Panc1 (cell line): ENCODE data around the gene NT5DC2. TPM values are rescaled to one million over a fixed set of nuclear protein-coding genes. Genes with fewer than 3 reads are reported as not detected.

Source experiments
- ATAC-seq: fragments of 200-7000 bp; cut with Tn5 transposase; 2 replicates; pipeline ENCODE4 v1.9.1; 2020; ENCODE audit warnings: mild to moderate bottlenecking, moderate library complexity
- BruUV-seq: library from RNA; stranded (reverse); fragments of 400-500 nt; replicated peaks from 2 replicates; lab custom pipeline; 2021; lab: Mats Ljungman, UMichigan
- CTCF ChIA-PET: fragments of 300-600 bp; sonication (Branson Sonifier 250); formaldehyde crosslinking; loops from one replicate; lab custom pipeline; 2022; ENCODE audit warnings: antibody characterized with exemption; lab: Charles Lee
- POLR2A ChIA-PET: fragments of 300-600 bp; sonication (Branson Sonifier 250); formaldehyde crosslinking; loops from one replicate; lab custom pipeline; 2022; ENCODE audit warnings: antibody characterized with exemption; lab: Charles Lee
- DNase-seq: peaks from one replicate; pipeline ENCODE4 v3.0.0-alpha.2; 2010; ENCODE audit warnings: low read depth, low spot score
- H3K27ac ChIP-seq: 2 replicates; pipeline ENCODE4 v1.5.1; 2011; ENCODE audit warnings: mild to moderate bottlenecking, low read length, inconsistent platforms
- H3K27me3 ChIP-seq: fragments of 200-500 bp; sonication (Bioruptor generic); 2 replicates; pipeline ENCODE4 v1.6.0; 2014; ENCODE audit warnings: low read length, inconsistent platforms; ENCODE audit not compliant: control insufficient read depth, insufficient read depth
- H3K36me3 ChIP-seq: fragments of 200-500 bp; sonication (Bioruptor generic); 2 replicates; pipeline ENCODE4 v1.5.1; 2014; ENCODE audit warnings: inconsistent platforms, mild to moderate bottlenecking, low read length, moderate library complexity; ENCODE audit not compliant: control insufficient read depth, insufficient read depth
- H3K4me1 ChIP-seq: 2 replicates; pipeline ENCODE4 v1.5.1; 2011; ENCODE audit warnings: inconsistent platforms, mild to moderate bottlenecking, low read length, moderate library complexity; ENCODE audit not compliant: control insufficient read depth, insufficient read depth
- H3K4me3 ChIP-seq, 2 experiments: 2 replicates each; pipeline ENCODE4 v1.5.1; 2011 to 2012; ENCODE audit warnings: low read depth in 2 of 2, low read length in 2 of 2, mild to moderate bottlenecking in 2 of 2, inconsistent platforms in 1 of 2, moderate library complexity in 1 of 2
- H3K9me3 ChIP-seq: fragments of 200-500 bp; sonication (Bioruptor generic); 2 replicates; pipeline ENCODE4 v1.5.1; 2014; ENCODE audit warnings: low read depth, mild to moderate bottlenecking, inconsistent platforms, low read length, moderate library complexity; ENCODE audit not compliant: control insufficient read depth, insufficient read depth
- POLR2AphosphoS5 ChIP-seq: IDR thresholded peaks from 2 replicates; pipeline ENCODE4 v1.6.1; 2012; ENCODE audit warnings: mild to moderate bottlenecking, low read depth, low read length, moderate library complexity
- SIN3A ChIP-seq: IDR thresholded peaks from 2 replicates; pipeline ENCODE4 v1.6.1; 2012; ENCODE audit warnings: low read depth, mild to moderate bottlenecking, low read length, moderate library complexity, borderline replicate concordance; ENCODE audit not compliant: insufficient read depth
- TCF7L2 ChIP-seq: IDR thresholded peaks from 2 replicates; pipeline ENCODE4 v1.6.1; 2011; ENCODE audit warnings: mild to moderate bottlenecking, low read depth, low read length, inconsistent platforms
- in situ Hi-C: cut with HindIII; loops from 2 replicates; pipeline ENCODE4 v1.10.0; 2016; ENCODE audit warnings: low sequenced_read_pairs, low pct_unique_long_range_greater_than_20kb
- intact Hi-C: fragments of 100-400 bp; cut with micrococcal nuclease; formaldehyde crosslinking; loops from one replicate; pipeline ENCODE4 v1.10.0; 2022; ENCODE audit not compliant: unreplicated experiment
- total RNA-seq: library from RNA; stranded (reverse); gene quantifications from one replicate; pipeline ENCODE4 v1.2.1, GENCODE V29; 2021; ENCODE audit not compliant: unreplicated experiment
- TF ChIP-seq, protein P1 (sequence below): fragments of 450-650 bp; IDR thresholded peaks from 2 replicates; pipeline ENCODE4 v1.5.1; 2017; ENCODE audit warnings: mild to moderate bottlenecking
- TF ChIP-seq, protein P2 (sequence below), 2 experiments: IDR thresholded peaks; 2 replicates each; pipeline ENCODE4 v1.6.1; 2011 to 2012; ENCODE audit warnings: low read depth in 2 of 2, control low read depth in 1 of 2, low read length in 1 of 2, mild to moderate bottlenecking in 1 of 2, moderate library complexity in 1 of 2; ENCODE audit not compliant: insufficient read depth in 1 of 2

Gene NT5DC2
- total RNA-seq, 1 experiment from 2014 or later = 137 TPM

DNA sequence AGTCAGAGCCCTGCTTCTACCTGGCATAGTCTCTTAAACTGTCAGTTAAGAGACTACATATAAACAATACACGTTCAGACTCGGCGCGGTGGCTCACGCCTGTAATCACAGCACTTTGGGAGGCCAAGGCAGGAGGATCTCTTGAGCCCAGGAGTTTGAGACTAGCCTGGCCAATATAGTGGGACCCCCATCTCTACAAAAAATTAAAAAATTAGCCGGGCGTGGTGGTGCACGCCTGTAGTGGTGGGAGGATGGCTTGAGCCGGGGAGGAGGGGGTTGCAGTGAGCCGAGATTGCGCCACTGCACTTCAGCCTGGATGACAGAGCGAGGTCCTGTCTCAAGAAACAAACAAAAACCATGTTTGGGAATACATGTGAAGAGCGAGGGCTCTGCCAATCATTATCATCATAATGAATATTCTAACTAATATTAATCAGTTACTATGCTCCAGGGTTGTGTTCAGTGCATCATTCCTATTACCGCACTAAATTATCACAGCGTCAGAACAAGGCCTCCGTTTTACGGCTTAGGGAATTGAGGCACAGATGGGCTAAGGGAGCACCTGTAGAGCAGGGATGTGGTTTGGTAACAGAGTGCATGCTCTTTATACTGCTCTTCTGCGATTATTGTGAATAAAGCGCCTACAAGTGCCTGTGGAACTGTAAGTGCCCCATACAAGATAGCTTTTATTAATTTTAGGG lies 1.9 kb upstream of the NT5DC2 start:
- POLR2A ChIA-PET = interaction anchor here (0.7 kb wide), 1 partner anchor 8 kb away, joined by 3 read pairs; no protein-coding TSS in a partner anchor
- peak overlapping the region; percentile 82 for H3K27ac ChIP-seq
- no TSS peak for BruUV-seq

DNA sequence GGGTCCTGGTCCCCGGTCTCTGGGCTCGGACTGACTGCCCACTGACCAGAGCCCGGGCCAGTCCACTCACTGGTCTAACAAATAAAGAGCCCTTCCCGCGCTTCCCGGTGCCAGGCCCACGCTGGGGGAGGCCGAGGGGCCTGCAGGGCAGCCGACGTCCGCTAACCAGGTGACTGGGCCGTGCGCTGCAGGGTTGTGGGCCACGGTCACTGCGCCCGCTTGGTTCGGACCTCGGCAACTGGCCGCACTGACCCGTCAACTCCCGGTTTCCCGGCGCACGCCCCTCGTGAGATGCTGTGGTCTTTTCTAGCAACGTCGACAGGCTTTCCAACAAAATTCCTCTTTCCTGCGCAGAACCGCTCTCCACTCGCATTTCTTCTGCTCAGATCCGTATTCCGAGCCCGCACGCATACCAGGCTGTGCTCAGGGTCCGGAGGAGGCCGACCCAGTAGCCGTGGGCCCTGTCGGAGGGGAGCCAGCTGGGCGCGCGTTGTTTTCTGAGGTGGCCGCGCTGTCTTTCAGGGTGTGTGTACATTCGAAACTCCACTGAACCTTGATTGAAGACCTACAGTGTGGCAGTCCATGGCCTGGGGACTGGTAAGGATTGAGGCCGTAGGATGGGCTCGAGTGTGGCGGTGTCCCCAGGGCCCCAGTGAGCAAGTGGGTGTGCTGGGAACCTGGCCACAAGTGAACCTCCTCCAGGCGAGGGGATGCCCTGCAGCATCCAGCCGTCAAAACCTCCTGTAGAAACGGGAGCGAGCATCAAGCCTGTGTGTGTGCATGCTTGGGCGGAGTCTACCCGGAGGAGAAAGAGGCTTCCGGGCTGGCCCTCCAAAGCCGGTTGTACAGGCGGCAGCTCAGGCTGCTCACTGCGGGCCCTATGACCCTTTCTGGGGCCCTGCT lies 875 bp upstream of the NT5DC2 start:
- in situ Hi-C loops (no loop called here), intact Hi-C loops (no loop called here)
- ChIA-PET POLR2A (no interaction called here), CTCF (no interaction called here)
- no TSS peak for BruUV-seq
- Histone ChIP-seq H3K27me3 (no peaks in the 10 kb centered on the region), H3K36me3 (no peaks in the 10 kb centered on the region; the same call in 1 of the 2 replicates), H3K9me3 (no peaks in the 10 kb centered on the region), H3K4me3 (peak overlapping the region; percentile 49 to 54), H3K4me1 (peaks cover 21% of the 10 kb centered on the region), H3K27ac (peak overlapping the region; percentile 77)
- ATAC-seq (peak; percentile 20; the same call in 1 of the 2 replicates), DNase-seq (no peak)
- TF ChIP-seq TCF7L2 (no peak), SIN3A (no peak), POLR2AphosphoS5 (no peak)
- TF ChIP-seq, protein P1, sequence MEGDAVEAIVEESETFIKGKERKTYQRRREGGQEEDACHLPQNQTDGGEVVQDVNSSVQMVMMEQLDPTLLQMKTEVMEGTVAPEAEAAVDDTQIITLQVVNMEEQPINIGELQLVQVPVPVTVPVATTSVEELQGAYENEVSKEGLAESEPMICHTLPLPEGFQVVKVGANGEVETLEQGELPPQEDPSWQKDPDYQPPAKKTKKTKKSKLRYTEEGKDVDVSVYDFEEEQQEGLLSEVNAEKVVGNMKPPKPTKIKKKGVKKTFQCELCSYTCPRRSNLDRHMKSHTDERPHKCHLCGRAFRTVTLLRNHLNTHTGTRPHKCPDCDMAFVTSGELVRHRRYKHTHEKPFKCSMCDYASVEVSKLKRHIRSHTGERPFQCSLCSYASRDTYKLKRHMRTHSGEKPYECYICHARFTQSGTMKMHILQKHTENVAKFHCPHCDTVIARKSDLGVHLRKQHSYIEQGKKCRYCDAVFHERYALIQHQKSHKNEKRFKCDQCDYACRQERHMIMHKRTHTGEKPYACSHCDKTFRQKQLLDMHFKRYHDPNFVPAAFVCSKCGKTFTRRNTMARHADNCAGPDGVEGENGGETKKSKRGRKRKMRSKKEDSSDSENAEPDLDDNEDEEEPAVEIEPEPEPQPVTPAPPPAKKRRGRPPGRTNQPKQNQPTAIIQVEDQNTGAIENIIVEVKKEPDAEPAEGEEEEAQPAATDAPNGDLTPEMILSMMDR = no peak
- TF ChIP-seq, protein P2, sequence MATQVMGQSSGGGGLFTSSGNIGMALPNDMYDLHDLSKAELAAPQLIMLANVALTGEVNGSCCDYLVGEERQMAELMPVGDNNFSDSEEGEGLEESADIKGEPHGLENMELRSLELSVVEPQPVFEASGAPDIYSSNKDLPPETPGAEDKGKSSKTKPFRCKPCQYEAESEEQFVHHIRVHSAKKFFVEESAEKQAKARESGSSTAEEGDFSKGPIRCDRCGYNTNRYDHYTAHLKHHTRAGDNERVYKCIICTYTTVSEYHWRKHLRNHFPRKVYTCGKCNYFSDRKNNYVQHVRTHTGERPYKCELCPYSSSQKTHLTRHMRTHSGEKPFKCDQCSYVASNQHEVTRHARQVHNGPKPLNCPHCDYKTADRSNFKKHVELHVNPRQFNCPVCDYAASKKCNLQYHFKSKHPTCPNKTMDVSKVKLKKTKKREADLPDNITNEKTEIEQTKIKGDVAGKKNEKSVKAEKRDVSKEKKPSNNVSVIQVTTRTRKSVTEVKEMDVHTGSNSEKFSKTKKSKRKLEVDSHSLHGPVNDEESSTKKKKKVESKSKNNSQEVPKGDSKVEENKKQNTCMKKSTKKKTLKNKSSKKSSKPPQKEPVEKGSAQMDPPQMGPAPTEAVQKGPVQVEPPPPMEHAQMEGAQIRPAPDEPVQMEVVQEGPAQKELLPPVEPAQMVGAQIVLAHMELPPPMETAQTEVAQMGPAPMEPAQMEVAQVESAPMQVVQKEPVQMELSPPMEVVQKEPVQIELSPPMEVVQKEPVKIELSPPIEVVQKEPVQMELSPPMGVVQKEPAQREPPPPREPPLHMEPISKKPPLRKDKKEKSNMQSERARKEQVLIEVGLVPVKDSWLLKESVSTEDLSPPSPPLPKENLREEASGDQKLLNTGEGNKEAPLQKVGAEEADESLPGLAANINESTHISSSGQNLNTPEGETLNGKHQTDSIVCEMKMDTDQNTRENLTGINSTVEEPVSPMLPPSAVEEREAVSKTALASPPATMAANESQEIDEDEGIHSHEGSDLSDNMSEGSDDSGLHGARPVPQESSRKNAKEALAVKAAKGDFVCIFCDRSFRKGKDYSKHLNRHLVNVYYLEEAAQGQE (IDR thresholded peaks at IDR 0.05; ENCODE audit: insufficient read depth in 1 of 2, low read depth in 2 of 2, low read length in 1 of 2) = no peak

More for the DNA sequence above, 1.9 kb upstream of the NT5DC2 start:
- in situ Hi-C loops = no loop called here
- no peaks in the 10 kb centered on the region; the same call in 1 of the 2 replicates for H3K36me3 ChIP-seq
- intact Hi-C loops = no loop called here
- H3K4me3 ChIP-seq = peak overlapping the region; percentile 25 to 49; a peak in 3 of 4 replicates
- no peaks in the 10 kb centered on the region for H3K27me3 ChIP-seq
- CTCF ChIA-PET = no interaction called here
- H3K4me1 ChIP-seq = peaks cover 21% of the 10 kb centered on the region
- TF ChIP-seq, protein P1 = no peak
- TF ChIP-seq SIN3A (no peak), POLR2AphosphoS5 (no peak), TCF7L2 (no peak)
- TF ChIP-seq, protein P2 (IDR thresholded peaks at IDR 0.05; ENCODE audit: insufficient read depth in 1 of 2, low read depth in 2 of 2, low read length in 1 of 2) = no peak
- no peaks in the 10 kb centered on the region for H3K9me3 ChIP-seq
- DNase-seq (no peak), ATAC-seq (no peak)
